Measurements from ENCODE around the gene MTLN.
"Not testable (repeated sequence)": the region's sequence is repeated elsewhere in the genome, so short reads cannot be mapped to it uniquely, and the experiment has no call there.

Gene MTLN

GRCh38 chr2:110198016-110198415 lies 14.3 kb downstream of the MTLN start:
- no peak for DNase-seq

GRCh38 chr2:110197452-110197851 lies 14.9 kb downstream of the MTLN start:
- DNase-seq, result no peak

GRCh38 chr2:110190169-110190568 lies 22.2 kb downstream of the MTLN start:
- DNase-seq, result not testable (repeated sequence)

- no peak for DNase-seq
Measured at GRCh38 chr2:110182449-110182848, 29.9 kb downstream of the MTLN start.

GRCh38 chr2:110180036-110180435 lies 32.3 kb downstream of the MTLN start:
- DNase-seq, result no peak

- no peak for DNase-seq
Measured at GRCh38 chr2:110173523-110173922, 38.8 kb downstream of the MTLN start.

- DNase-seq, result no peak
Measured at GRCh38 chr2:110172506-110172905, 39.8 kb downstream of the MTLN start.

GRCh38 chr2:110170102-110170501 lies 42.2 kb downstream of the MTLN start:
- DNase-seq, result no peak

GRCh38 chr2:110167326-110168000 lies 44.9 kb downstream of the MTLN start:
- DNase-seq, result no peak

- DNase-seq, result no peak
Measured at GRCh38 chr2:110166266-110166665, 46.1 kb downstream of the MTLN start.
